Ishikawa (cell line): ENCODE measurements around the gene TRAF4.

Experiments used
- CEBPB ChIP-seq: IDR thresholded peaks from 2 replicates; pipeline ENCODE4 v1.6.1; 2012
- CREB1 ChIP-seq: IDR thresholded peaks from 2 replicates; pipeline ENCODE4 v1.6.1; 2012; ENCODE audit warnings: low read depth
- EGR1 ChIP-seq: IDR thresholded peaks from 2 replicates; pipeline ENCODE4 v1.6.1; 2012
- EP300 ChIP-seq: IDR thresholded peaks from 2 replicates; pipeline ENCODE4 v1.6.1; 2012; ENCODE audit warnings: borderline replicate concordance
- FOXM1 ChIP-seq: IDR thresholded peaks from 2 replicates; pipeline ENCODE4 v1.6.1; 2012; ENCODE audit warnings: low read depth, borderline replicate concordance
- NFIC ChIP-seq: IDR thresholded peaks from 2 replicates; pipeline ENCODE4 v1.6.1; 2012
- RAD21 ChIP-seq: IDR thresholded peaks from 2 replicates; pipeline ENCODE4 v1.6.1; 2012; ENCODE audit warnings: low read depth
- TAF1 ChIP-seq: IDR thresholded peaks from 2 replicates; pipeline ENCODE4 v1.6.1; 2012; ENCODE audit warnings: low read depth, mild to moderate bottlenecking
- TCF12 ChIP-seq: IDR thresholded peaks from 2 replicates; pipeline ENCODE4 v1.6.1; 2012; ENCODE audit warnings: low read depth
- TEAD4 ChIP-seq: IDR thresholded peaks from 2 replicates; pipeline ENCODE4 v1.6.1; 2012
- YY1 ChIP-seq: IDR thresholded peaks from 2 replicates; pipeline ENCODE4 v1.6.1; 2012; ENCODE audit warnings: low read depth
- ZBTB7A ChIP-seq: IDR thresholded peaks from 2 replicates; pipeline ENCODE4 v1.6.1; 2012; ENCODE audit warnings: low read depth
- TF ChIP-seq, protein P1 (sequence below): IDR thresholded peaks from 2 replicates; pipeline ENCODE4 v1.6.1; 2012; ENCODE audit warnings: low read depth, mild to moderate bottlenecking
- TF ChIP-seq, protein P2 (sequence below): IDR thresholded peaks from 2 replicates; pipeline ENCODE4 v1.6.1; 2012
- TF ChIP-seq, protein P3 (sequence below): IDR thresholded peaks from 2 replicates; pipeline ENCODE4 v1.6.1; 2012

TRAF4 gene

DNA sequence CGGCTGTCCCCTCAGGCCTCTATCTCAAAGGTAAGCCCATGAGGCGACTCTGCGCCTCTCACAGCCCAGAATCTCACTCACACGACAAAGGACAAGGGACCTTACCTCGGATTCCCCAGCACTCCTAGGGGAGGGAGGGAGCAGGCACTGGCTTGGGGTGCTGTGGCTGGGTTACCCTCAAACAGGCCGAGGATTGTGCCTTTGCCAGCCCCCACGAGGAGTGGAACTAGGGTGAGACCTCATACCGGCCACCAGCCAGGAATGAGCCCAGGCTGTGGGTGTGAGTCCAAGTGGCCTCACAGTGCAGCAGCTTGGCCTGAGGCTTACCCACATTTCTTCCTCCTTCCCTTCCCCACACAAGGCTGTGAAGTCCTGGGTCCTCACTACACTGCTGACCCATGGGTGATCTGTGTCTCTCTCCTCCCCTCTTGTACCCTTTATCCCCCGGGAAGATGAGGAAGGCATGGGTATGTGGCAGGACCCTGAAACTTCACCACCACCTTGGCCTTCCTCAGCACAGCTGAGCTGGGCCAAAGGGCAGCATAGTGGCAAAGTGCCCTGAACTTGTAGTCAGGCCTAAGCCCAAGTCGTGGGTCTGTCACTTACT is 38.0 kb upstream of the TRAF4 start:
- TF ChIP-seq EP300 (no peak), NFIC (no peak), RAD21 (no peak), TAF1 (no peak), CEBPB (no peak), ZBTB7A (no peak), TEAD4 (no peak)
- TF ChIP-seq, protein P1, sequence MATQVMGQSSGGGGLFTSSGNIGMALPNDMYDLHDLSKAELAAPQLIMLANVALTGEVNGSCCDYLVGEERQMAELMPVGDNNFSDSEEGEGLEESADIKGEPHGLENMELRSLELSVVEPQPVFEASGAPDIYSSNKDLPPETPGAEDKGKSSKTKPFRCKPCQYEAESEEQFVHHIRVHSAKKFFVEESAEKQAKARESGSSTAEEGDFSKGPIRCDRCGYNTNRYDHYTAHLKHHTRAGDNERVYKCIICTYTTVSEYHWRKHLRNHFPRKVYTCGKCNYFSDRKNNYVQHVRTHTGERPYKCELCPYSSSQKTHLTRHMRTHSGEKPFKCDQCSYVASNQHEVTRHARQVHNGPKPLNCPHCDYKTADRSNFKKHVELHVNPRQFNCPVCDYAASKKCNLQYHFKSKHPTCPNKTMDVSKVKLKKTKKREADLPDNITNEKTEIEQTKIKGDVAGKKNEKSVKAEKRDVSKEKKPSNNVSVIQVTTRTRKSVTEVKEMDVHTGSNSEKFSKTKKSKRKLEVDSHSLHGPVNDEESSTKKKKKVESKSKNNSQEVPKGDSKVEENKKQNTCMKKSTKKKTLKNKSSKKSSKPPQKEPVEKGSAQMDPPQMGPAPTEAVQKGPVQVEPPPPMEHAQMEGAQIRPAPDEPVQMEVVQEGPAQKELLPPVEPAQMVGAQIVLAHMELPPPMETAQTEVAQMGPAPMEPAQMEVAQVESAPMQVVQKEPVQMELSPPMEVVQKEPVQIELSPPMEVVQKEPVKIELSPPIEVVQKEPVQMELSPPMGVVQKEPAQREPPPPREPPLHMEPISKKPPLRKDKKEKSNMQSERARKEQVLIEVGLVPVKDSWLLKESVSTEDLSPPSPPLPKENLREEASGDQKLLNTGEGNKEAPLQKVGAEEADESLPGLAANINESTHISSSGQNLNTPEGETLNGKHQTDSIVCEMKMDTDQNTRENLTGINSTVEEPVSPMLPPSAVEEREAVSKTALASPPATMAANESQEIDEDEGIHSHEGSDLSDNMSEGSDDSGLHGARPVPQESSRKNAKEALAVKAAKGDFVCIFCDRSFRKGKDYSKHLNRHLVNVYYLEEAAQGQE, result no peak

DNA sequence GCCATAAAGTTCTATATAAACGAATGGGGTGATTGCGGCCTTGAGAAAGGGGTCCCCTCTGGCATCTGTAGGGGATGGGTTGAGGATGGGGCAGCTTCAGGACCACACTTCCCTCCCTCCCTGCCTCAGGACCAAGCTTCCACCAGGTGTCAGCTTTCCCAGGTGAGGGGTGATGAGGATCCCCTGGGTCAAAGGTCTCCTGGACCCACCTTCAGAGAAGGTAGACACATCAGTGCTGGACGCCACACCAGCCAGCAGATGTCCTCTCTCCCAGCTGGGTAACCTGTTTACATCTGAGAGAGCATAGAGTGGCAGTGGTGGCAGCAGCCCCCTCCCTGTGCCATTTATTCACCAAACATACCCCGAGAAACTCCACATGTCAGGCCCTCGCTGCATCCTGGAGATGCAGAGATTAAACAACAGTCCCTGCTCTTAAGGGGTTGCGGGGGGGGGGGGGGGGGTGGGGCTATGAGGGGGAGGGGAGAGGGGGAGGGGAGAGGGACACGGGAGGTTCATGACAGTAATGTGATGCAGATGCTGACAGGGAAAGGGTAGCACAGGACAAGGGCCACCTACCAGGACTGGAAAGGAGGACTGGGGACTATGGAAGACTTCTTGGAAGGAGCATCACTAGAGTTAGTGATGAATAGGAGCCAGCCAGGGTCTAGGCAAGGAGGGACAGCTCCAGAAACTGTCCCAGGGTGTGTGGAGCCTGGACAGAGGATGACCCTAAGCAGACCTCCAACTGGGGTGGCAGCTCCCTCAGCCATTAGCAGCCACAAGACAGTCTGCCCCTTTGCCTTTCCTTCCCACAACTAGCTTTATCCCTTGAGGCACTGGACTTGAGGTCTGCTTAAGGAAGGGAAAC is 37.1 kb upstream of the TRAF4 start:
- TF ChIP-seq TCF12 (no peak), TAF1 (no peak), YY1 (no peak), EGR1 (no peak)

DNA sequence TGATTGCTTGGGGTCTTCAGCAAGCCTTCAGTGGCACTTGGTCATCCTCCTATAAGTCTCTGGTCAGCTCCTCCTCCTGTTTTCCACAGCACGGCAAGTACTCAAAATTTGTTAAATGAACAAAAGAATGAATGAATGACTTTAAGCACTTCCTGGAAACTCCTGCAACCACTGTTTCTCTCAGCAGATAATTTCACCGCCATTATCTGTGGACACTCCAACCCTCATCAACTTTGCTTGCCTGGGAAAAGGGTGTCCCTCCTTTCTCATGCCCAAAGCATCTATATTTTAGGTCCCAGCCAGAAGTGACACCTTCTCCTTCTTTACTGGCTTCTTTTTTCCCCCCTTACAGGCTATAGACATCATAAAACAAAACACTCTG is 36.5 kb upstream of the TRAF4 start:
- TF ChIP-seq RAD21, result no peak
- TF ChIP-seq ZBTB7A, result no peak
- TF ChIP-seq, protein P1, result no peak
- no peak for TF ChIP-seq EGR1
- TF ChIP-seq YY1, result no peak
- no peak for TF ChIP-seq TAF1
- no peak for TF ChIP-seq EP300
- TF ChIP-seq FOXM1, result no peak
- TF ChIP-seq, protein P2, sequence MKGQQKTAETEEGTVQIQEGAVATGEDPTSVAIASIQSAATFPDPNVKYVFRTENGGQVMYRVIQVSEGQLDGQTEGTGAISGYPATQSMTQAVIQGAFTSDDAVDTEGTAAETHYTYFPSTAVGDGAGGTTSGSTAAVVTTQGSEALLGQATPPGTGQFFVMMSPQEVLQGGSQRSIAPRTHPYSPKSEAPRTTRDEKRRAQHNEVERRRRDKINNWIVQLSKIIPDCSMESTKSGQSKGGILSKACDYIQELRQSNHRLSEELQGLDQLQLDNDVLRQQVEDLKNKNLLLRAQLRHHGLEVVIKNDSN, result no peak
- no peak for TF ChIP-seq CREB1
- TF ChIP-seq, protein P3, sequence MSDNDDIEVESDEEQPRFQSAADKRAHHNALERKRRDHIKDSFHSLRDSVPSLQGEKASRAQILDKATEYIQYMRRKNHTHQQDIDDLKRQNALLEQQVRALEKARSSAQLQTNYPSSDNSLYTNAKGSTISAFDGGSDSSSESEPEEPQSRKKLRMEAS, result no peak
- TF ChIP-seq TEAD4, result no peak
- TF ChIP-seq CEBPB, result no peak
- no peak for TF ChIP-seq TCF12
- no peak for TF ChIP-seq NFIC

DNA sequence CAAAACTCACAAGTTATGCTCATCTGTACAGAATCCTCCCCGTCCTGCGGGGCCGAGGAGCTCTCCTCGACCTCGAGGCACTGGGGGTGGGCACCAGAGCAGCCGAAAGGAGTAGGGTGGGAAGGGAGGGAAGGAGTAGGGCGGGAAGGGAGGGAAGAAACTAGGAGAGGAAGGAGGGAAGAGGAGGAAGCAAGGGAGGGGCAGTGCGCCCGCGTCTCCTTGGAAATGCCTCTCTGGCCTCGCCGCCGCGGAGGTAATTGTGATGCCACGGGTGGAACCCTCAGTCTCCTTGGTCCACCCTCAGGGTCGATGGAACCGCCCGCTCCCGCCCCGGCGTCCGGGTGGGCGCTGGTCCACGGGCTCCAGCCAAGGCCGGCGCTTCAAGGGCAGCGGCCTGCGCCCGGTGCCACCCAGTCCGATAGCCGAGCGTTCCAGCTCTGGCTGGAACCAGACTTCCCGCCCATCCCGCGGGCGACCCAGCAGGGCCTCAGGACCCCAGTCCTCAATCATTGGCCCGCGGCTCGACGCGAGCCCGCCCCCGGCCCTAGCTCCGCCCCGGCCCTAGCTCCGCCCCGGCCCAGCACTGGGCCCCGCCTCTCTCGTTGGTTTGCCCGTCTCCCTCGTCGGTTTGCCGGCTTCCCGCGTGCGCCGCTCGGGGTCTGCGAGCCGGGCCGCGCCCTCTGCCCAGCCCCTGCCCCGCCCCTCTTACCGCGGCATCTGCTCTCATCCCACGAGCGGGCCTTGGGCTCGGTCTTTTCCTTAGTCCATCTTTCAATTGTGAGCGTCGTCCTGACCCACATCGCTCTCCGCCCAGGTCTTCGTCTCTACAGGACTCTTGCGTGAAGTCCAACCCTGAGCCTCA is 32.7 kb upstream of the TRAF4 start:
- peak; percentile 50; the same call in 1 of the 2 replicates for TF ChIP-seq ZBTB7A
- no peak; the same call in 1 of the 2 replicates for TF ChIP-seq TCF12
- no peak for TF ChIP-seq CREB1
- TF ChIP-seq, protein P3, result peak; percentile 76
- TF ChIP-seq EP300, result 0 out of 2 replicates have a peak, but pooled peaks have one; percentile 23
- TF ChIP-seq TAF1, result peak; percentile 68
- TF ChIP-seq NFIC, result no peak

DNA sequence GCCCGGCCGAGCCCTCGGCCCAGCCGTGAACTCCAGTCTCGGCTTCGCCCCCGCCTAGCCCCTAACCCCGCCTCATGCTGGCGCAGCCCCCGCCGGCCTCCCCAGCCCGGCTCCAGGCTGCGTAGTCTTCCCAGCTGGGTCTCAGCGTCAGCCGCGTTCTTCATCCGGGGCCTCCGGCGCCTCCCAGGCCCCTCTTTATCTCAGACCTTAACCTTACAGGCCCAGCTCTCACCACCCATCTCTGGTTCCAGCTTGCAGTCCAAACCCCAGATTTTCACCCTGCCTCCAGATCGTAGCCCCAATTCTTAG is 32.1 kb upstream of the TRAF4 start, which contains the start of gene PROCA1:
TSS of gene PROCA1 (minus strand) at position 166 of the 309 bp plus-strand sequence. CDS start 228 bp downstream, outside the sequence.
- TF ChIP-seq TCF12, result no peak

DNA sequence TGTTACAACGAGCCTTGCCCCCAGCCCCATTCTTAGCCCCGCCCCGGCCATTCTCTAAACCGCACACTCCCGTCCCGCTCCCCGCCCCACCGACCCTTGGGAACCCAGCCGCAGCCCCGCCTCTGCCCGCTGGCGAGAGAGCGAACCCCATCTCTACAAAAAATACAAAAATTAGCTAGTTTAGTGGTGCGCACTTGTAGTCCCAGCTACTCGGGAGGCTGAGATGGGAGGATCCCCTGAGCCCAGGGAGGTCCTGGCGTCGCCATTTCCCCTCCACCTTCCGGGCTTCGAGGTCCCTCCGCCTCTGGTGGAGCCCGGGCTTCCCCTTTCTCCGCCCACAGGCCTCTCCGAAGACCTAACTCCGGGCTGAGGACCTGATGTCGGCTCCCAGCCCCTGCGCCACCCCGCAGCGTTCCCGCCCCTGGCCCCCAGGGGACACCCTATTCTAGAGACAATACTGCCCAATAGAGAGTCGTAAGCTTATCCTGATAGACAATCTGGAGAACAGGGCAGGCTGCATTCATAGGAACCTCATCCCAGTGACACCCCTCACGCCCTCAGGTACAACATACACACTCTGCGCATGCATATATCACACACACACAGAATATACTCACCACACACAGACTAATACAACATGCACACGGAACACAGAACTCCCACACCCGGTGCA is 31.6 kb upstream of the TRAF4 start:
- TF ChIP-seq, protein P3, result no peak
- TF ChIP-seq, protein P1, result no peak
